HG02798 (cell line): ENCODE data around the gene UTP4.
"Not testable (repeated sequence)": the region's sequence is repeated elsewhere in the genome, so short reads cannot be mapped to it uniquely, and the experiment has no call there.

Source experiments
- ATAC-seq: cut with Tn5 transposase; IDR thresholded peaks from one replicate; pipeline ENCODE4 v1.9.1; 2021; ENCODE audit warnings: mild to moderate bottlenecking; ENCODE audit not compliant: unreplicated experiment, poor library complexity

Gene UTP4

DNA sequence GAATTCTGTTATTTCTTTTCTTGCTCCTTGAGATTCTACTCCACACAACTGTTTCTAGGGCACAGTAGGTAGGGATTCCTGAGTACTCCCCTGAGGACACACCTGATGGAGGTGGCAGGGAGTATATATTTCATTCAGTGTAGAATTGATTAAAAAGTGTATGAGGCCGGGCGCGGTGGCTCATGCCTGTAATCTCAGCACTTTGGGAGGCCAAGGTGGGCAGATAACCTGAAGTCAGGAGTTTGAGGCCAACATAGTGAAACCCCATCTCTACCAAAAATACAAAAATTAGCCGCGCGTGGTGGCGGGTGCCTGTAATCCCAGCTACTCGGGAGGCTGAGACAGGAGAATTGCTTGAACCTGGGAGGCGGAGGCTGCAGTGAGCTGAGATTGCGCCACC lies 5.6 kb upstream of the UTP4 start:
- not testable (repeated sequence) for ATAC-seq

DNA sequence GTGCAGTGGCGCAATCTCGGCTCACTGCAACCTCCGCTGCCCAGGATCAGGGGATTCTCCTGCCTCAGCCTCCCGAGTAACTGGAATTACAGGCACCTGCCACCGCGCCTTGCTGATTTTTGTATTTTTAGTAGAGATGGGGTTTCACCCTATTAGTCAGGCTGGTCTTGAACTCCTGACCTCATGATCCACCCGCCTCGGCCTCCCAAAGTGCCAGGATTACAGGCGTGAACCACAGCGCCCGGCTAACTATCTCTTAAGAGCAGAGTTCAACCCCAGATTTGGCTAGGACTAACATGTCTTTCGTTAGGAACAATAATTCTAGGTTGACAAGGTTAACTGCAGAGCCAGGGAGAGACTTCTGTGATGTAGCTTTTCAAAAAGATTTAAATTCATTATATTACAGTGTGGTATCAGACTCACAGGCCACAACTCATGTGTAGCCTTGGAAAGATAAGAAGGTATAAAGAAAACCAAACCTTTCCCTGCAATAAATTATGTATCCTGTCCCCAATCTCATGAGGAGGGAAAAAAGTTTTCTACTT lies 4.4 kb upstream of the UTP4 start:
- no peak for ATAC-seq

DNA sequence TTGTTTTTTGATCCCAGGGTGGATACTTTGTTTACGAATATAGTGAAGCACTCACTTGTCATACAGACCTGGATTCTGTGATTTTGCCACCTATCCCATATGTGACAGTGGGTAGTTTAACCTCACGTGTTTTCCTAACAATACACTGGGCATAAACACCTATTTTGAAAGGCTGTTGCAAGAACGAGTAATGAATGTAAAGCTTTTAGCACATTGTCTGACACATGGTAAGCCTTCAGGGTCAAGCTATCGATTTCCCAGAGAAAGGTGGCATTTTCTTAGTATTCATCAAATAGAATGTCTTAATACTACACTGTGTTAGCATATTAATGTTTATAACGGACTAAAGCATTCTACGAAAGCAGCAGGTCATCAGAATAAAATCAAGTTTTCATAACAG lies 2.0 kb upstream of the UTP4 start:
- no peak for ATAC-seq

DNA sequence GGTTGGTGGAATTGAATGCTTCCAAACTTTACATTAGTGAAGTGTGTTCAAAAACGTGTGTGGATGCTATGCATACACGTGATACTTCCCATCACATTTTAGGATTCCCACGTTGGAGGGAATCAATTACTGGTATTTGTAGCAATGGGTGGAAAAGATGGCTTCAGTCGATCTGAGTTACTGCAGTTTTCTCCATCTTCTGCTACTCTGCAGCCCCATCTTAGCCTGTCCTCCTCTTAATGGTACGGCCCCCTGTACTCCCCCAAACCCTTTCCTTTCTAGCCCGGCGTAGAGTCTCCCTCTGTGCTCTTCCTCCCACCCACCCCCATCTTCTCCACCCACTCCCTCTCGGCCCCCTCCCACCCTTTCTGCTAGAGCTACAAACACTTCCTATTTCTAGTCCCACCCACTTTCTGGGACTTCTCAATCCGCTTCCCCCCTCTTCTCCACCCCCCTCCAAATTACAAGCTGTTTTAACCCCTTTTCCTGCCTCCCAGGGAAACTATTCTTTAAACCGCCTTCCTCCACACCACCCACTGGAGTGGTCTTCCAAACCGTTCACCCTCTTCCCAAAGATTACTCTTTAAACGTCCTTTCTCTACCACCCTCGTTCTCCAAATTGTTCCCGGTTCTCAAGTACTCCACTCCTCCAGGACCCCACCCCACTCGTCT lies 1.1 kb upstream of the UTP4 start:
- ATAC-seq = no peak

DNA sequence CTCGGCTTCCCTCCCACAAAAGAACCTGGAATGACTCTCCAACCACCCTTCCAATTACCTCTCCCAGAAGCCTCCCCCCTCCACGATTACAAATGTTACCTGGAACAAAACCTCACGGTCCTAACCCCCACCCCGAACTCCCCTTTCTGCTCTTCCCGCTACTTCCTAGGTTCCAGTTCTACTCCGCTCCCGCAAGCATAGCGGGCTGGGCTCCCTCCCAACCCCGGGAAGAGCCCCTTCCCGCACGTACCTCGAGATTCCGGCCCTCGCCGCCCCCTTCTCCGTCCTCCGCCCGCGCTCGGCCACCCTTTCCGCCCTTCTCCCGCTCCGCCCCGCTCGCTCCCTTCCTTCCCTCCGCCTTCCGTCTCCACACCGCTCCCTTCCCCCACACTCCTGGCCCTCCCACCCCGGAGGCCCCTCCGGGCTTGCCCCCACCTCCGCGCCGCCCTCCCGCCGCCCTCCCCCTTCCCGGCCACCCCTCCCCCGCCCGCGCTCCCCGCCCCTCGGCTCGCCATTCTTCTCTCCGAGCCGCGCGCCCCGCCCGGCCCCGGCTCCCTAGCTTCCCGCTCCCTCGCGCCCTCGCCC lies 518 bp upstream of the UTP4 start:
- peak; percentile 50 for ATAC-seq

DNA sequence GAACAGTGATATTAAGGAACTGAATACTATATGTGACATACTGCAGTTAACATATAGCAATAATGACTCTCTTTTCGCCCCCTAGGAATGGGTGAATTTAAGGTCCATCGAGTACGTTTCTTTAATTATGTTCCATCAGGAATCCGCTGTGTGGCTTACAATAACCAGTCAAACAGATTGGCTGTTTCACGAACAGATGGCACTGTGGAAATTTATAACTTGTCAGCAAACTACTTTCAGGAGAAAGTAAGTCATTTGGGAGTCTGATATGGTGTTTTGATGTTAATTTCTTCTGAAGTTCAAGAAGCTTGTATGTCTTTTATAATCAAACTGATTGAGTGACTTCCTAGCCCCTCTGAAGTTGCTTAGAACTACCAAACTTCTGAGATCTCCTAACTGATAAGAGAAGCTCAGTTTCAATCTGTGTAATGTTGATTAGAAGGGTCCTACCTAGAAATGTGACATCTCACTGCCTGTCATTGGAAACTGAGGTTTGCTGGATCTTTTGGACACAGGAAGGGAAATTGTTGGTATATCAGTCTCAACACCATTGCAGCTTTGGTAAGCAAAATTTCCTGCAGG lies 1.0 kb downstream of the UTP4 start:
- no peak for ATAC-seq

DNA sequence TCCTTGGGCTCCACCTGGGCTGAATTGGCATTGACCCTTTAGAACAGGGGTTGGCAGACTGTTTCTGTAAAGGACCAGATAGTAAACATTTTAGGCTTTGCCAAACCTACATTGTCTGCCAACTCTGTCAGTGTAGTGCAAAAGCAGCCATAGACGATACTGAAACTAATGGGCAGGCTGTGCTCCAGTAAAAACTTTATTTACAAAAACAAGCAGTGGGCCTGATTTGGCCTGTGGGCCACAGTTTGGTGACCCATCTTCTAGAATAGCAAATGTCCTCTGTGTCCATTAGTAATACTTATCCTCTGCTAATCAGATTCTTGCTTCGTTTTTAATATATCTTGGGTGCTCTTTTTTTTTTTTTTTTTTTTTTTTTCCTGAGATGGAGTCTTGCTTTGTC lies 6.2 kb downstream of the UTP4 start:
- no peak for ATAC-seq

DNA sequence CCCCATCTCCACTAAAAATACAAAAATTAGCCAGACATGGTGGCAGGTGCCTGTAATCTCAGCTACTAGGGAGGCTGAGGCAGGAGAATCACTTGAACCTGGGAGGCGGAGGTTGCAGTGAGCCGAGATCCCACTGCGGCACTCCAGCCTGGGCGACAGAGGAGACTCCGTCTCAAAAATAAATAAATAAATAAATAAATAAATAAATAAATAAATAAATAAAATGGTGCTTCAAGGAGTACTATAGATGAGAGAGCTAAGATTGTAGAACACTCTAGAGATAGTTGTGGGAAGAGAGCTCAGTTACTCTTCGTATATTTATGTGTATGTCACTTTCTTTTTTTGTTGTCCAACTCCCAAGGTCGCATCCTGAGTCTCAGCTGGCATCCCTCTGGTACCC lies 7.0 kb downstream of the UTP4 start:
- ATAC-seq = not testable (repeated sequence)

DNA sequence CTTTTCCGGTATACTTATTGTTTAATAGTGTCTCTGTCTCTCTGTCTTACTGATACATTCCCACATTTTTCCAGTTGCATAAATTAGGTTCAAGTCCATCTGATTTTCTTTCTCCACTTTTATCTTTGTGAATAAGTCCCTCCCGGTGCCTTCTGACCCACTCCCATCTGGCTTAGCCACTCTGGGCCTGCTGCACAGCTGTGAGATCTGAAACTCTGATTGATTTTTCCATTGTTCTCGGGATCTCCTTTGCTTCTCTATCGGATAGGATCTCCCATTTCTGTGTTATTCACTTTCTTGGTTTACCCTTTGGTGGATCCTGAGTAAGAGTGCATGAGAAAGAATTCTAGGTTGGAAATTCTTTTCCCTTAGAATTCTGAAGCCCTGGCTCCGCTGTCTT lies 8.6 kb downstream of the UTP4 start:
- no peak for ATAC-seq

DNA sequence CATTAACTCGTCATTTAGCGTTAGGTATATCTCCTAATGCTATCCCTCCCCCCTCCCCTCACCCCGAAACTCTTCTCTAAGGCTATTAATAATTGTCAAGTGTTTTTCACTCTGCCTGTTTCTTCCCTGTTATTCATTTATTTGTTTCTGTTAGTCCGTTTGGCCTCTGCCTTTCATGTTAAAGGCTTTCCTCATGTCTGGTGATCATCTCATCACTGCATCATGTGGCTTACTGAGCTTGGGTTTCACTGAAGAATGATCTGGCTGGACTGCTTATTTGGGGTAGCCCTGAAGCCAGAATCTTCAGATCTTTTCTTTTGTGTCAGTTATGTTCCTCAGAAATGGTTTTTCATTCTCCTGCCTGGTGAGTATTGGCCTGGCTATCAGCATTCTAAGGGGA lies 9.5 kb downstream of the UTP4 start:
- ATAC-seq = no peak

DNA sequence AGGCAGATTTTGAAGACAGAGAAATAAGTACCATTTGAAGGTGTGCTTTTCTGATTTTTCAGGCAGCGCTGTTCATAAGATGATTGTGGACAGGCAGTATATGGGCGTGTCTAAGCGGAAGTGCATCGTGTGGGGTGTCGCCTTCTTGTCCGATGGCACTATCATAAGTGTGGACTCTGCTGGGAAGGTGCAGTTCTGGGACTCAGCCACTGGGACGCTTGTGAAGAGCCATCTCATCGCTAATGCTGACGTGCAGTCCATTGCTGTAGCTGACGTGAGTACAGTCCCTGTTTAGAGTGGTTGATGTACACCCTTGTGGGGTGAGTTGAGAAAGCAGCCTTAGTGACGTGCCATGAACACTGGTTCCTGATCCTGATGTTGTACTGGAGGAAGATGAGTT lies 10.7 kb downstream of the UTP4 start:
- no peak for ATAC-seq

DNA sequence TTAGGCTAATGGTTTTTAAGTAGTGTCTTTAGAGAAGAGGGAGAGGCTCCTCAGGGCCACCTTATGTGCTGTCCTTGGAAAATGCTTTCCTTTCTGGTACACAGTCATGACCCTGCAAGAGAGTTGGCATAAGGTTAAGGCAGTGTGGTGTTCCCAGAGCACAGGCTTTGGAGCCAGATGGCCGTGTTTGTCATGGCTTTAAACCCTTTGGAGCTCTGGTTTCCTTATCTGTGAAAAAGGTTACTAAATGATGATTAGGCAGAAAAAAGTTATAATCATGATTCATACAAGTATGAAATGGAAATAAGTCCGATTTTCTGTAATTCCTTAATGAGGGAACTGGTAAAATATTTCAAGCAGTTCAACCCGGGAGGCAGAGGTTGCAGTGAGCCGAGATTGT lies 13.2 kb downstream of the UTP4 start:
- ATAC-seq = no peak

DNA sequence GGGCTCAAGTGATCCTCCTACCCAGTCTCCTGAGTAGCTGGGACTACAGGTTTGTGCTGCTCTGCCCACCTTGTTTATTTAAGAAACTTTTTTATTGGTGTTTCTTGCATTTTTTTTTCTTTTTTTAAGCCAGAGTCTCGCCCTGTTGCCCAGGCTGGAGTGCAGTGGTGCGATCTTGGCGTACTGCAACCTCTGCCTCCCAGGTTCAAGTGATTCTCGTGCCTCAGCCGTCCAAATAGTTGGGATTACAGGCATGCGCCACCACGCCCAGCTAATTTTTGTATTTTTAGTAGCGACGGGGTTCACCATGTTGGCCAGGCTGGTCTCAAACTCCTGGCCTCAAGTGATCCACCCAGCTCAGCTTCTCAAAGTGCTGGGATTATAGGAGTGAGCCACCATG lies 17.2 kb downstream of the UTP4 start:
- not testable (repeated sequence) for ATAC-seq

DNA sequence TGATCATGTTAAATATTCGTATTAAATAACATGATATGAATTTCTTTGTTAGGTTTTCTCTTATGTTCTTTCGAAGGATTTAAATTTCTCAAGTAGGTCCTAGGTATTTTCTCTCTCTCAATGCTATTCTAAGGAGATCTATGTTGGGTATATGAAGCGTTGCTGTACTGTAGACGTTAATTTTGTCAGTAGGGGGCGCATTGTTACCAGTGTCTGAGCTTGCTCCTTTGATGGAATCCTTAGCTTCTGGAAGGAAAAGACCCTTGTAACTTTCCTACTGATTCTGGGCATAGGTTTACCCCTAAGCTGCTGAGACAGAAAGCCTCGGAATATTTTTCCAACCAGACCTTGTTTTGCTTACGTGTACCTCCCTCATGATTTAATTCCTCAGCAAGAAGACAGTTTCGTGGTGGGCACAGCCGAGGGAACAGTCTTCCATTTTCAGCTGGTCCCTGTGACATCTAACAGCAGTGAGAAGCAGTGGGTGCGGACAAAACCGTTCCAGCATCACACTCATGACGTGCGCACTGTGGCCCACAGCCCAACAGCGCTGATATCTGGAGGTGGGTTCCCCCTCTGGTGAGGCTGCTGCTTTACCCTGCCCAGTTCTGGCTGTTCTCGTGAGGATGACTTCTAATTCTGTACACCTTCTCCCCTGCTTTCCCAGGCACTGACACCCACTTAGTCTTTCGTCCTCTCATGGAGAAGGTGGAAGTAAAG lies 17.9 kb downstream of the UTP4 start:
- ATAC-seq = no peak

DNA sequence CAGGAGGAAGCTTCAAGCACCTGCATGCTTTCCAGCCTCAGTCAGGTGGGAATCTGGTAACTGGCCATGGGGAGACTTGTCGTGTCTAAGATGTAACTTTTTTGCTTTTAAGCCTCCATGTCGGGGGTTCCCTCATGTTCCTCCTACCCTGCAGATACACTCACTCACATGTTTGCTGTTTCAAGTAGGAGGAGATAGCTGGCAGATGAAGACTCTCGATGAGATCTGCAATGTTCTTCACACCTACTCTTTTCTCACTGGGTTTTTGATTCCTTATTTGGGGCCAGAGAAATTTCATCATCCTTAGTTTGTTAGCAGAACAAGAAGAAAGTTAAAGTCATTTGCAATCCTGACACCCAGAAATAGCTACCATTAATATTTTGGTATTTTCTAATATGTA lies 24.7 kb downstream of the UTP4 start:
- no peak for ATAC-seq

DNA sequence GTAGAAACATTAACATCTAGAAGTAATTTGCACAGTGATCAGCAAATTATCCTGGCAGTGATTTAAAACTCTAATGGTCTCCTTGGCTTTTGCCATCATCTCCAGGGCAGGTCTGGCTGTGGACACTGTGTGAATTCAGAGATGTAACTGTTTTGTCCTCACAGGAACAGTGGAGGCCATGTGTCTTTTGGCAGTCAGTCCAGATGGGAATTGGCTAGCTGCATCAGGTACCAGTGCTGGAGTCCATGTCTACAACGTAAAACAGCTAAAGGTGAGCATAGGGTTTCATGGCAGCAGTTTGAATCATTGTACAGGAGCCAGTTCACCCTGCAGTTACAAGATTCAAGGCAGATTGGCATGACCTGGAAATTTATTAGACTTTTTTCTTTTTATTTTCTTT lies 27.7 kb downstream of the UTP4 start:
- ATAC-seq = no peak

DNA sequence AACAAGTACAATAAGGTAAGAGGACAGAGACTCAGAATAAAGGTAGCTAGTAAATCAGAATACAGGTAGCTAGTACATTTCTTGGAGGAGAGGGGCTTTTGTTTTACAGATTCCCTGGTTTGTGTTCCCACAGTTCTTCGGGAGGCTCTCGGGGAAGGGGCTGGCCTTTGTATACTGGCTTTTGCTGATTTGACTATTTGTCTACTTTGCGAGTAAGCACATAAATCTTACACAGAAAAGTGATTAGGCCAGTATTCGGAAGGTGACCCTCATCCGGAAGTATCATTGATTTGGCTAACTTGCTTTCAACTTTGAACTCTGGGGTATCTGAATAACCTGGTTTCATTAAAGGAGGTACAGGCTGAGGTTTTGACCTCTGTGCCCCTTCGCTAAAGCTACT lies 33.1 kb downstream of the UTP4 start:
- no peak for ATAC-seq

DNA sequence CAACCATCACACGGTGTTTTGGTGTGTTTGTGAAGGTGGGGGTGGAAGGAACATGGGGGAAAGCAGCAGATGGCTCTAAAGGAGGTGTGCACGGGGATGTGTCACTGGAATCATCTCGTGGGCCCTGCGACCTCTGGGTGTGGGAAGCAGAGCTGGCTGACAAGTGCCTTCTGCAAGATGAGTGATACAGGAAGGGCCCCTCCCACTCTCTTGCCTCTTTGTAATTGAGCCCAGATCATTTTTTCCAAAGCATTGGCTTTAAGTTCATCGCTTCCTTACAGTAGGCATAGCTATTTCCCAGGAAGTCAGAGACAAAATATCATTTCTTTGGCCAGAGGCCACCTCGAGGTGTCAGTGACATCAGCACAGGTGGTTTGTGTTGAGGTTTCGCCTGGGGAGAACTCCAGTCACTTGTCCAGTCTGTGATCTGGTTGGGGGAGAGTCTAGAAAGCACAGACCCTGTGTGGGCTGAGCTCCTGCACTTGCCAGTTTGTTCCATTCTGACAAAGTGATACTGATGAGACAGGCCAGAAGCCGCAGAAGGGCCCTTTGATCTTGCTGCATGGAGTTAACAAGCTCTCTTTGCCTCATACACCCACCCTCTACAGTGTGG lies 33.9 kb downstream of the UTP4 start:
- no peak for ATAC-seq

DNA sequence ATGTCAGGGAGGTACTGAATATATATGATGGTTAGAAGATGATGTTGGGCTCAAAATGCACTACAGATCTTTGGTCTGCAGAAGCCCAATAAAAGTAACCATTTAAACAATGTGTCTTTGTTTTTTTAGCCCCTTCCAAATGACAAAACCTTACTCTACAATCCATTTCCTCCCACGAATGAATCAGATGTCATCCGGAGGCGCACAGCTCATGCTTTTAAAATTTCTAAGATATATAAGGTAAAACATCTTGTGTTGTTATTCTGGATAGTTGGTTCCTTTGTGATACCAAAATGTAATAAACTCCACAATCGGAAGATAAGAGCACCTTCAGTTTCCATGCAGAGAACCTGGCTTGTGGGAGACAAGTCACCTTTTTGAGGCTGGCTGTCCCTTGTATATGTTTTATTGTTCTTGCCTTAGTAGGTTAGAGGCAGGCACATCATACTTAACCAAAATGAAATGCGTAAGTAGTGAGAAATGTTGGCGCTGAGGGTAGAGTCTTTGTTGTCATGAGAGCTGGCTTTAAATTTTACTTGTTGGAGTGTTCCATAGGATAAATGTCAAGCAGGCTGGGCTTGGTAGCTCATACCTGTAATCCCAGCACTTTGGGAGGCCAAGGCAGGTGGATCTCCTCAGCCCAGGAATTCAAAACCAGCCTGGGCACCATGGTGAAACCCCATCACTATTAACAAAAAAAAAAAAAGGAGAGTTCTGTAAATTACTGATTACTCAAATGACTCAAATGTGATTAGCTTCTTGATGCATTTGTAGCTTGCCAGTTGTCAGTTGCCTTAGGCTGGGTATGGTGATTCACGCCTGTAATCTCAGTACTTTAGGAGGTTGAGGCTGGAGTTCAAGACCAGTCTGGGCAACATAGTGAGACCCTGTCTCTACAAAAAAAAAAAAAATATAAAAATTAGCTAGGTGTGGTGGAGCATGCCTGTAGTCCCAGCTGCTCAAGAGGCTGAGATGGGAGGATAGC lies 34.8 kb downstream of the UTP4 start:
- no peak for ATAC-seq

DNA sequence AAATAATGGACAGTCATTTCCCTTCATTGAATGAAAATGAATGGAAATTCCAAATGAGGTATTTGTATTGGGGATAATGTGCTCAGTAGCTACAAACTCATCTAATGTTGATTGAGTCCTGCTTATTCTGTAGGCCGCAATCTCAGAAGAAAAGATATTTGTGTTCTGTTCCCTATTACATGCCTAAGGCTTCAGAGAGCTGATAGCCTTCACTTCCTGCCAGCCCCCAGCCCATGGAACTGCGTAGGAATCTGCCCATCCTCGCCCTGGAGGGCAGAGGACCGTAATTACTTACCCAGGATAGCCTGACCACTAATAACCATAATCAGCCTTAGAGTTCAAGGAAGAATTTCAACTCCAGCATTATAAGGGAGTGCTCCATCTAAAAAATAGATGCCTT lies 36.6 kb downstream of the UTP4 start:
- ATAC-seq = no peak
